GM12875 (cell line): Measurements from ENCODE around the gene SMIM1.

Experiments used
- H3K4me3 ChIP-seq: one replicate; pipeline ENCODE4 v1.5.1; 2011; ENCODE audit warnings: low read depth, low read length, control low read depth
- CTCF ChIP-seq: IDR thresholded peaks from 2 replicates; pipeline ENCODE4 v1.5.1; 2011; ENCODE audit warnings: low read depth, mild to moderate bottlenecking, control low read depth, inconsistent platforms, low read length, moderate library complexity, borderline replicate concordance; ENCODE audit not compliant: insufficient read depth

Gene SMIM1

GRCh38 chr1:3817138-3817740 is 44.7 kb downstream of the SMIM1 start:
- TF ChIP-seq CTCF: no peak
- no peak overlapping the region for H3K4me3 ChIP-seq

- TF ChIP-seq CTCF: no peak
- no peak overlapping the region for H3K4me3 ChIP-seq
Measured at GRCh38 chr1:3817821-3818597, 45.5 kb downstream of the SMIM1 start.

- no peak overlapping the region for H3K4me3 ChIP-seq
- no peak for TF ChIP-seq CTCF
Measured at GRCh38 chr1:3819771-3820200, 47.2 kb downstream of the SMIM1 start.

- TF ChIP-seq CTCF: no peak
- H3K4me3 ChIP-seq: no peak overlapping the region
Measured at GRCh38 chr1:3820316-3820715, 47.8 kb downstream of the SMIM1 start.

- no peak for TF ChIP-seq CTCF
- no peak overlapping the region for H3K4me3 ChIP-seq
Measured at GRCh38 chr1:3821004-3821403, 48.5 kb downstream of the SMIM1 start.

- no peak for TF ChIP-seq CTCF
- H3K4me3 ChIP-seq: no peak overlapping the region
Measured at GRCh38 chr1:3821447-3821846, 48.9 kb downstream of the SMIM1 start.

GRCh38 chr1:3821908-3822307 is 49.4 kb downstream of the SMIM1 start:
- no peak overlapping the region for H3K4me3 ChIP-seq
- no peak for TF ChIP-seq CTCF
